IMR-90 (cell line): Measurements from ENCODE around the gene SENP7.

Source experiments
- BHLHE40 ChIP-seq: fragments of 150-350 bp; IDR thresholded peaks from 2 replicates; pipeline ENCODE4 v1.6.1; 2016; ENCODE audit warnings: mild to moderate bottlenecking, low read depth, low read length
- CTCF ChIP-seq: conservative IDR thresholded peaks from 2 replicates; pipeline ENCODE4 v1.5.1; 2012; ENCODE audit warnings: mild to moderate bottlenecking, low read depth, low read length, improper control_type of control experiment
- ELK1 ChIP-seq: fragments of 150-350 bp; IDR thresholded peaks from 2 replicates; pipeline ENCODE4 v1.6.1; 2016; ENCODE audit warnings: low read depth, mild to moderate bottlenecking, low read length, moderate library complexity, borderline replicate concordance
- FOS ChIP-seq: fragments of 150-350 bp; IDR thresholded peaks from 2 replicates; pipeline ENCODE4 v1.6.1; 2016; ENCODE audit warnings: low read depth, low read length
- MXI1 ChIP-seq: IDR thresholded peaks from 2 replicates; pipeline ENCODE4 v1.6.1; 2012; ENCODE audit warnings: low read depth, mild to moderate bottlenecking, low read length, moderate library complexity, borderline replicate concordance
- NFE2L2 ChIP-seq: fragments of 150-350 bp; IDR thresholded peaks from 2 replicates; pipeline ENCODE4 v1.6.1; 2016; ENCODE audit warnings: low read depth, mild to moderate bottlenecking, low read length
- POLR2A ChIP-seq: IDR thresholded peaks from 2 replicates; pipeline ENCODE4 v1.6.1; 2012; ENCODE audit warnings: mild to moderate bottlenecking, low read depth, low read length
- RAD21 ChIP-seq: IDR thresholded peaks from 2 replicates; pipeline ENCODE4 v1.6.1; 2012; ENCODE audit warnings: low read length, improper control_type of control experiment
- SMC3 ChIP-seq: fragments of 150-350 bp; IDR thresholded peaks from 2 replicates; pipeline ENCODE4 v1.6.1; 2016; ENCODE audit warnings: low read depth, mild to moderate bottlenecking, antibody characterized with exemption, low read length, moderate library complexity
- USF2 ChIP-seq: fragments of 150-350 bp; IDR thresholded peaks from 2 replicates; pipeline ENCODE4 v1.6.1; 2017; ENCODE audit warnings: mild to moderate bottlenecking, antibody characterized with exemption, low read length, low read depth

- TF ChIP-seq CTCF (no peak), POLR2A (no peak), MXI1 (no peak), SMC3 (no peak), USF2 (no peak), RAD21 (no peak), BHLHE40 (no peak), NFE2L2 (no peak), FOS (no peak), ELK1 (no peak)
Measured at GRCh38 chr3:101320475-101320874, 192.5 kb downstream of the SENP7 start, which contains the start of gene IMPG2.
